Inferior parietal cortex (tissue), 1 donor: Measurements from ENCODE around the gene LSAMP.
A peak's percentile ranks its signal among the peaks of the same experiment; 100 is the strongest.
"Not testable (repeated sequence)": the region's sequence is repeated elsewhere in the genome, so short reads cannot be mapped to it uniquely, and the experiment has no call there.

Experiments
- DNase-seq: peaks from one replicate; pipeline ENCODE4 v3.0.0-alpha.2; 2016; ENCODE audit errors: extremely low spot score

The LSAMP gene

DNA sequence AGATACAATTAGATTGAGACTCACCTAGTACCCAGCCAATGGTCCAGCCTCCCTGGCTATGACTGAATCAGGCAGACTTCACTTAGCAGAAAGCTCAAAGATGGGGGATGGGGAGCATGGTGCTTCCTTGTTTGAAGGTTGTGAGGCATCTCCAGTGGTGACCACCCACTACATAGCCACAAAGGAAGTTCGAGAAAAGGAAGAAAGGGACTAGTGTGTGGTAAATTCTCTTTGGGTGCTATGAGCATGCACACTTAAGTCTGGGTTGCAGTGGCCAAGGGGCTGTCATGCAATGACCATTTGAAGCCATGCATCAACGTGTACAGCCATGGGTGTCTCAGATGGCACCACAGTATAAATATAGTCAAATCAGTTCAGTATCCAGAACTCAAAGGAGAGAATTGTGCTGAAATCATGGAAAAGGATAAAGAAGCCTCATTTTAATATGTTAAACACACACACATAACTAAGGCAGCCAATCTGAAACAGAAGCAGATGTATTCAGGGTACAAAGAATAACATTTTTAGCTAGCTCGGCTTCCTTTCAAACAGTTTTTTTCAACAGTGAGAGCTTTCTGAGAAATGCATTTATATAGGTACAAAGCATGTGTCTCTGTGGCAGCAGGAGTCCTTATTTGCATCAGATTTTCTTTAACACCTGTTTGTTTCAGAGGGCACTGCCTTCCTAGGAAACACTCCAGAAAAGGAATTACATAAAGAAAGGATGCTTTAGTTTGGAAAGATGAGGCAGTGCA is 546.5 kb downstream of the LSAMP start:
- DNase-seq = peak; percentile 66

DNA sequence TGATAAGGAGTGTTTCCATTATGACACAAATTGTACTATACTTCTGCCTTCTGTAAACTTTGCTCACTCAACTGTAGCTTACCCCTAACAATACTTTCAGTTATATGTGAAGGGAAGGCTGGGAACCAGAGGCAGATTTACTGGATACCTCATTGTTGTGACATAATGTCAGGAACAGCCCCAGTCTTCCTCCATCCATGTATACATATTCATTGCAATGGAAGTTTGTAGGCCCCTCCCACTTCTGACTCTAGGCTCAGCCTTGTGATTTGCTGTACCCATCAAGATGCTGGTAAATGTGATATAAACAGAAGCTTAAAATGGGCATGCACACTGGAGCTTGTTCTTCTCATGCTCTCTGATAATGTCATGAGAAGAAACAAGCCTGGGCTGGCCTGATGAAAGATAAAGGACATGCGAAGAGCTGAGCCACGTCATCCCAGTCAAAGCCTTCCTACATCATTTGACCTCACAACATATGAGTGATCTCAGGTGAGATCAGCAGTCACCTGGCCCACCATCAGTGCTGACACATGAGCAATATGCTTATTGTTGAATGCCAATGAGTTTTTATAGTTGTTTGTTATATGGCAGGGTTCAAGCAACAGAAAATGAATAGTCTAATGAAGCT is 554.2 kb downstream of the LSAMP start:
- DNase-seq = no peak

DNA sequence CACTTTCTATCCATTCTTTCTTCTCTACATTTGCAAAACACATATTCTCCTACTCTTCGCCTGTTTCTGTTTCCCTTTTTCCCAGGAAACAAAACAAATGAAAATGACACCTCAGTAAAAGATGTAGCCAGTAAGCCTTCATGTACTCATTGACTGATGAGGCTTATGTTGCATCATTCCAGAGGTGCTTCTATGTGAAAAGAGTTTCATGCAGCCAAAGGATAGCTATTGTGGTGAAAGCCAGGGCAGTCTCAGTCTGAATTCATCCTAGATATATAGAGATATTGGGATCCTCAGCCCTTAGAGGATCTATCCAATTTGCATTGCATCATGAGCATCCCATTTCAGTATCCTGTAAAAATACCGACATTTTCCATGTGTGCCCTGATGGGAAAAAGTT is 554.7 kb downstream of the LSAMP start:
- DNase-seq = no peak

DNA sequence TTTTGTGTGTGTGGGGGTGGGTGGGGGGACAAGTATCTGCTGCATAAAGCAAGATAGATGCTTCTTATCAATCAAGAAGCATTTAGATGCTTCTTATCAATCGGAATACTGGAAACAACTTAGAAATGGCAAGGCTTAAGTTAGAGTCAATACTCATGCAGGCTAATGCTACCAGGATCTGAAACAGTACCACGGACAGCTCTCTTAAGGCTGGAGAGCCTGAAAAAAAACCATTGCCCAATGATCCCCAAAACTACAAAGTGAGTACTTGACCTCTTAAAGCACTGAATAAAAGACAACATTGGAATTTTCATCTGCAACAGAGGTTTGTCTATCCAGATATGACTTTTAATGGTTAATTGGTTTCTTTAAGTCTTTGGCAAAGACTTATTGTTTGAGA is 559.7 kb downstream of the LSAMP start:
- no peak for DNase-seq

DNA sequence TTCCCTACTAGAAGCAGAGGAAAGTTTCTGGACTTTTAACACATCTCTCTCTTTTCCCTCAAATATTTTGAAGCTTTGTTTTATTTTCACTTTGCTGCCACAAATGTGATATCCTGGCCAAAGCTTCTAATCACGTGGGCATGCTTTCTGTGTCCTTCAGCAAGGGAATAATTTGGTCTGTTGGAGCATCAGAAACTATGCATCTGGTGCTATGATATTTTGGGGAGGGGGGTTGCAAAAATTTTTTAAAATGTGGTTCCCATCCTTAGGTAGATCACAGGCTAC is 567.7 kb downstream of the LSAMP start:
- DNase-seq = no peak

DNA sequence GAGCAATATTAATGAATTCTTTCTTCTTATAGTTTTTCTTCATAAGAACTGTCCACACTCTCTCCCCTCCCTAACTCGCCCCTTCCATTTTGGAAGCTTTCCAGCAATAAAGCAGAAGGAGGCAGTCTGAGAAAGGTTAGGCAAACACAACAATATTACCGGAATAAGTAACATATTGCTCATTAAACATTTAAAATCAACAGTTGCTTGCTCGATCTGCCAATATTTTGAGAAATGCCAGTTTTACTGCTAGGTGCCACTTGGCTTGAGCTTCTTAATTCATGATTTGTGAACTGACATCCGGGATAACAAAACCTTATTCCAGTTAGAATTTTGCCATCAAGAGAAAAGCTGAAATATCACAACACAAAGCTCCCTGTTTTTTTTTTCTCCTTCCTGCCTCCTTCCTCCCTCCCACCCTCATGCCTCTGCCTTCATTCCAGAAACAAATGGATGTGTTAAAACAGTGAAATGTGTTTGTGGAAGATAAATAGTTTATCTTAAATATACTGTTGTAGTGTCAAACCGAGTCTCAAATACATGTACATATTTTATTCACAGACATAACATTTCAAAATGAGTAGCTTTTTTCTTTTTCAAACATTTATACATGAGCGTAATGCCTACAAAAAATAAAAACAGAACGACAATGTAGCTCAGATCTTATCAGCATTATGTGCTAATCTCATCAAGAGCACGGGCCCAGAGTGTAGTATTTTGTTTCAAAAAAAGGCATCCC is 568.2 kb downstream of the LSAMP start:
- DNase-seq = no peak

DNA sequence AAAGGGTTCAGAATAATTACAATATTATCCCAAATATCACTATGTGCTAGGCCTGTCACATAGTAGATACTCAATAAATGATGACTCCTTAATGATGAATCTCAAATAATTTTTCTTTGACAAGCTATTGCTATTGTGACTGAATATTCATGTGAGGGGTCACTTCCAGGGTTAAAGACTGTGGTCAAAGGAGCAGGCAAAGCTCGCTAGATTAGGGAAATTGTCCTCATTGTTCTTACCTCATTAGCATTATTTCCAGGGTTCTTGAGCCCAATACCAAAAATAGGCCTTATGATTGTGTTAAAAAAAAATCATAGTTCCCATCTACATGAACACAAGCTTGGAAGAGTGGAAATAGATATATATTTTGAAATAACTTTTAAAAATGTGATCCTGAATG is 569.8 kb downstream of the LSAMP start:
- DNase-seq = no peak

DNA sequence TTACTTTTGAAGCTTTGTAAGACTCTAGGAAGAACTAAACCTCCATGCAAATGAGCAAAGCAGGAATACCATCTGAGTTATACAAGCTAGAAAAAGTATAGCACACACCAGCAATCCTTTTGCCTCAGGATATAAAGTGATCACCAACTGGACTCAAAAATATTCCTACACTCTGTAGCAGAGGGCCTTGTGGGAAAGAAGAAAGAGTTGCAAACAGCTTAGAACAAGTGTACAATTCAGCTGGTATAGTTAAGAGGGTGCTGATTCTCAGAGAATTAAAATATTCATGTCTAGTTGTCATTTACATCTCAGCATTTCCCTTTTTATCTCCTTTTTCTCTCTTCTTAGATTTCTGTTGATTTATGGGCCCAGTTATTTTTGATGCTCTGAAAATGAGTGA is 573.6 kb downstream of the LSAMP start:
- no peak for DNase-seq

DNA sequence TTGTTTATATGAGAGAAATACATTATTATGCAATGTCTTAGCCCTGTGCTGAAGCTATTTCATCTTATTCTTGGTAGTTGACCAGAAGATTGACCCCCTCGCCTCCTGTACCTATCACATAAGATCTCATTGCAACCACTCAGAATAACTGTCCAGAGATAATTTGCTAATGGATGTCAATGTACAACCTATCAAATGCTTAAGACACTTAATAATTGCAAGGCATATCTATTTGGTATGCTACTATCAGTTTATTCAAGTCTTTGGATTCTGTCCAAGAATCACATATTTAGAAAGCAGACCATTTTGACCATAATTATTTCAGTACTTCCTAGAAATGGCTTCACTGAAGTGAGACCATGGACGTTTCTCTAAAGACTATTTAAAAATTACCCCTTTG is 580.4 kb downstream of the LSAMP start:
- DNase-seq = no peak

DNA sequence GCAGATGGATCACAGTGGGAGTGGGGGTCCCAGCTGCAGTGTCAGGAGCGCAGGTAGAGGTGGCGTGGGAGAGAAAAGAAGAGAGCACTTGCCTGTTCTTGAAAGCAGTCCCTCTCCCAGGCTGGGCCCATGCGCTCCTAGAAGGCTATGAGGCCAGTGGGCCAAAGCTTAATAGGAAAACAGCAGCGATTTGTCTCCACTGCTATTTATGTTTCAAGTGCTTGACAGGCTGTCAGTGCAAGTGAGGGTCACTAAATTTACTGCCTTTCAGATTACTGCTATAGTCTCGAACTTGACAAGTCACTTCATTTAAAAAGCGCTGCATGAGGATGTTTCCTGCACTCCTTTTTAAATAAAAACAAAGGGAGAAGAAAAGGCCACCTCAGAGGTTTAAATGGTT is 582.4 kb downstream of the LSAMP start:
- no peak for DNase-seq

DNA sequence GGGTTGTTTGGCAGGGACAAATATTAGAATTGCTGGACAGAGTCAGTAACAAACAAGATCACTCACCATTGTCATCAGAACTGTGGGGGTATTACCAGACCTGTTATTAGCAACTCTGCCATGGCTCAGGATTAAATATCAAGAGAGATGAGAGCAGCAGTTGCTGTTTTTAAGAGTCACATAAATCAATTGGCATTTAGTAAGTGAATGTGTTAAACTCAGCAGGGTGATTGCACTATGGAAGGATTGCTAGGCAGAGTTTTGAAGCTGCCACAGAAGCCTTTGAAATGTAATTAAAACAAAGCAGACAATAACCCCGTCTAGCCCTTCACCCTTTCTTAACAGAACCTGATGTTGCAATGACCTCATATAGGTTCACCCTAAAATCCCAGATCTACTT is 583.2 kb downstream of the LSAMP start:
- DNase-seq = no peak

DNA sequence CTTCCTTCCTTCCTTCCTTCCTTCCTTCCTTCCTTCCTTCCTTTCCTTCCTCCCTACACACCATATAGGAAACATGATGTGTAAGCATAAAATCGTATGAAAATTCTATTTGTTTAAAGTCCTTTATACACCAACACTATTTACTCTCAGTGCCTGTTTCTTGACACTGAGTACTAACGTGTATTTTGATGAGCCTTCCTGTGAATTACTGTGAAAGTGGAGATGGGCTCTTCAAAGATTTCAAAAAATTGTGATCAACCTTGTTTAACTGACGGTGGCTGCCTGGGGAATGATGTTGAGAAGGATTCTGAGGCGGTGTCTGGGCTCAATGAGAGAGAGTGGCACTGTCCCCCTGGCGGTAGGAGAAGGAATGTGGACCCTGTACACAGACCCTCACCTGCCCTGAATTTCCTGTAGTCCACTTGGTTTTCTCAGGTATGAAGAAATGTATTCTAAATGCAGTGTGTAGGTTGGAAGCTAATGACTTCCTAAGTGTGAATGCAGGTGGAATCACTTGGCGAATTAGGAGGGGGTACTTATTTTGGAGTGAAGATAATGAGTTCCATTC is 584.0 kb downstream of the LSAMP start:
- DNase-seq = no peak

DNA sequence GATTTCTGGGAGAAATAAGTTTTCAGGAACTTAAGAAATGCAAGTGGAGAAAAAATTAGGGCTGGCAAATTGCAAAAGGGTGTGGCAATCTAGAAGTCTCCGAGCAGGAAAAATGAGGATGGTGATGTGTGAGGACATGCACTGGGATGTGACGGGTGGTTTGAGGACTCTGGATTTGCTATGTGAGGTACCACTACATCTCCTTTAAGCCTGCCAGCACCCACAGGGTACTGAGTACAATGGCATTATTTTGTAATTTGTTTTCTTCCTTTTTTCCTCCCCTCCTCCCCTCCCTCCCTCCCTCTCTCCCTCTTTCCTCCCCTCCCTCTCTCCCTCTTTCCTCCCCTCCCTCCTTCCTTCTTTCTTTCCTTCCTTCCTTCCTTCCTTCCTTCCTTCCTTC is 584.5 kb downstream of the LSAMP start:
- DNase-seq = no peak

DNA sequence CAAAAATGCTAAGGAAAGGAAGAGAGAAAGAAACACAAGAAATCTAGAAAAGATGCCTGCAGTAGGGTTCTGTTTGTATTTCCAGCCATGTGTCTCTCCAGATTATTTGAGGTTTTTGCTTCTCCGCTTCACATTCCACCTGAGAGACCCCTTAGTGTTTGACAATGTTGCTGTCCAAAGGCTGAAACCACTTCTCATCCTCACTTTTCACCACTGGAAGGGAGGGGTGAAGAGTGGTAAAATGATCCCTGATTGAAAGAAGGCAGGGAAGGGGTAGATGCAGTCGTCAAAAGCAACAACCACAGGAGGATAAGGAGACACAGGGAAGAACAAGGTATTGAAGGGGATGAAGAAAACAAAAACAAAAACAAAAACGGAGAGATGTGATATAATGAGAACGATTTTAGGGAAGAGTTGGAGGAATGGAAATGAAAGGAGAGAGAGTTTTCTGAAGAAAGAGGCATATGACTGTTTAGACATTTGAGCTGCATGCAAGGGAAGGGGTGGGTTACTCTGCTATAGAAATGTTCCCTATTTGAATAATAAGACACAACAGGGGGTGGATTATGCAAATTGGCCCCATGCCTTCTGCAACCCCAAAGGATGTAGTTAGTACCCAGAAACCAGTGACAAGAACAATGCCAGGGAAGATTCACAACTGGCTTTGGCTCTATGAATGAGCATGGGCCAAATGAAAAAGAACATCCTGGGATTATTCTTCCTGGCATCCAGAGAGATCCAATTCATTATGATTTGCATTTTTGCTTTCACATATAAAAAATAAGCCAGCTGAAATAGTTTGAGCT is 586.1 kb downstream of the LSAMP start:
- DNase-seq = no peak

DNA sequence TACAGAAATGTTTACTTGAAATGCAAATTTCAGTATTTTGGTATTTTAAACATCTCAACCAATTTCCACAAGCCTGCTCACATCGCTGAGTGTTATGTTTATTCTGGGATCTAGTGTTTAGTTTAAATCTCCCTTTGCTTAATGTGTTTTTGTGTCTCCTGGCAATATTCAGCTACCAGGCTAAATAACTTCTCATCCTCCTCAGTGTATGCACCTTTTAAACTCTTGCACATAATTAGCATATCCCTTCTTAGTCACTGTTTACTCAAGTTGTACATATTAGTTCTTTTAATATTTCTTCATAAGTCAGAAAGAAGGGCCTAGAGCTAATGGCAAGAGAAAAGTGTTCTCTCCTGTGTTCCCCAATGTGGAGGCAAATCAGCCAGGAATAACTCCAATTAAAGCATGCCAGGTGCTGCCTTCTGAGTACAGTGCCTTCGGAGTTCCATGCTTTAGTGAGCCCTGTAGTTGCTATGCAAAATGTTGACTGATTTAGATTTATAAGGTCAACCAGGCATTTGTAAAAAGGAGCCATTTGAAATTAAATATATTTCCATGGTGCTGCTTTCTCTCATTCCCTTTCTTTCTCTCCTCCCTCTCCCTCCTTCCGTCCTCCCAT is 587.7 kb downstream of the LSAMP start:
- DNase-seq = no peak

DNA sequence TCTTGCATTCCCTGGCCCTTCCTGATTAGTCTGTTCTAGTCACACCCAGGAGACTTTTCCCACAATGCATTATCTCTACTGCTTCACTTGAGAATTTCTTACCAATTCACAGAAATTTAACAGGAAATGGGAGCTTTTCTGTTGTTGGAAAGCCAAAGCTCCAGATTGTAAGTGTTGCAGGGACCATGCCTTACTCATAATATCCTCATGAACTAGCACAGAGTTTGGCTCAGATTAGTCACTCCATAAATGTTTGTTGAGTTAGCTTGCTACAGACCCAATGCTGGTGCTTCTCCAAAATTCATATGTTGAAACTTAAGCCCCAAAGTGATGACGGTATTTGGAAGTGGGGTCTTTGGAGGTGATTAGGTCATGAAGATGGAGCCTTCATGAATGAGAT is 589.4 kb downstream of the LSAMP start:
- DNase-seq = no peak

DNA sequence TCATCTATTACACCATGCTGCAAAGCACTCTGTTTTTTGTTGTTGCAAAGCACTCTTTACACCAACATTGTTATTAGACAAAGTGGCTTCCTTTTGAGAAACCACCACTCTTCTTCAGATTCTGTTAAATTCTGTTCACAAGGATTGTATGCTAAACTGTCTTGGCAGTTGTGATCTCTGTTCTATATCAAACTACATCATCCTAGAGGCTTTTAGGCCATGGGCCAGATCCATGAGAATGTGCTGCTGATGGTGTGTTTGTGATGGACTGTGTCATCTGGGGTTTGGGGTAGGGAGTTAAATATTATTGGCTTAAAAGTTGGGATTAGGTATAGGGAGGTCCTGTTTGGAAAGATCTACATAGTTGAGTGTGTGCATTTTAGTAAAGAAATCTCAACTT is 592.2 kb downstream of the LSAMP start:
- no peak for DNase-seq

DNA sequence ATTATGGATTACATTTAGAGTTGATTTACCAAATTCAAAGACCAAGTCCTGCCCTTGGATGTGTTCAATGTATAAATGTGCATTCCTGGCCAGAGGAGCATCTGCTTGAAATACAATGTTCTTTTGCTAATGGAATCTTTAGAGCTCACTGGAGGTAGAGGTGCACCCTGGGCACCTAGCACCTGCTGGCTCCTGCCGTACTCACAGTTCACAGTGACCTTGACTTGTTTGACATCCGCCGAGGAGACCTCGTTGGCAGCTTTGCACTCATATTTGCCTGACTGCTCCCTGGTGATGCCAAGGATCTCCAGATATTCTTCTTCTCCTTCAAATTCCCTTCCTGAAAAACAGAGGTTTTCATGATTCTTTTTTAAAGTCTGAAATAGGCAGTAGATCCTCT is 593.0 kb downstream of the LSAMP start:
- DNase-seq = no peak

DNA sequence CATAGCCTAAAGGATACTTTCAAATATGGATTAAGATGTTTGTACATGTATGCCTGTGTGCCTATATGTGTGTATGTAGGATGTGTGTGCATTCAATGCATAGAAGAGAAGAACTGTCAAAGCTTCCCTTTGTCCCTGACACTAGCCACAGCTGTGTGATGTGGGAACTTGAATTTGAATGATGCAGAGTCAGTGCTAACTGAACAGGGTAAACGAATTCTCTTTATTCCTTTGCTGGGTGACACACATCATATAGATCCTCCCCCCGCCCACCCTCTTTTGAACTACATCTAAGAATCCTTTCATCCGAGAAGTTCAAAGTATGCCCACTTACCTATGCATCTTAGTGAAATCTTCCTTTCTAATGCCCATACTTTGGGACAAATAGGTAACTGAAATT is 593.7 kb downstream of the LSAMP start:
- DNase-seq = no peak

DNA sequence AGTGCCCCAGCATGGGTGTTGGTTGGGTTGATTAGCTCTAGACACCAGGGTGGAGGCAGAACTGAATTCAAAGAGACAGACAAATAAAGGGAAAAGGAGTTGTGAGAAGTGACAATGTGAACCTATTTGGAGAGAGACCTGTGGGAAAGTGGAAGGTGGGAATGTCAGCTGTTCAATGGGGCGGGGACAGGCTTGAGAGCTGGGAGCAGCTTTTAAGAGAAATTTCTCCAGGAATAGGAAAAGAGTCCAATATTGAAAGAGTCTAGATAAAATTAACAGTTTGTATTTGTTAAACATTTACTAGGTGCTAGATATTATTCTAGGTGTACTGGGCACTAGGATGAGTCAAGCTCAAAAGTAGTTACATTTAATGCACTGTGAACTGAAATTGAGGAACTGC is 596.6 kb downstream of the LSAMP start:
- no peak for DNase-seq

DNA sequence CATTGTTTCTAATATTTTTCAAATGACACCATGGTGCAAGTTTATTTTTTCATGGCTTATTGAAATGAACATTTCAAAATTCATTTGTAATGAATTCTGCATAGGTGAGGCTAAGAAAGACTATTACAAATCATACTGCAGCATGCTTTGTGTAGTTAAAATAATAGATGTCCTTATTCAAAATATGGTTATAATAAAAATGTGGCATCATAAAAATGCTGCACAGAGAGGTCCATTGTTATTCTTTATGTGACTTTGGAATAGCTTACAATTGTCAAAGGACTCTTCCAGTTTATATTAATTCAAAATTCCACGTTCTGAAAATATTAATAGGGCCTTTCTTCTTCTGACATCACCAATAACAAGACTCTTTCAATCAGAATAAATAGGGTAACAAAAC is 599.3 kb downstream of the LSAMP start:
- no peak for DNase-seq

DNA sequence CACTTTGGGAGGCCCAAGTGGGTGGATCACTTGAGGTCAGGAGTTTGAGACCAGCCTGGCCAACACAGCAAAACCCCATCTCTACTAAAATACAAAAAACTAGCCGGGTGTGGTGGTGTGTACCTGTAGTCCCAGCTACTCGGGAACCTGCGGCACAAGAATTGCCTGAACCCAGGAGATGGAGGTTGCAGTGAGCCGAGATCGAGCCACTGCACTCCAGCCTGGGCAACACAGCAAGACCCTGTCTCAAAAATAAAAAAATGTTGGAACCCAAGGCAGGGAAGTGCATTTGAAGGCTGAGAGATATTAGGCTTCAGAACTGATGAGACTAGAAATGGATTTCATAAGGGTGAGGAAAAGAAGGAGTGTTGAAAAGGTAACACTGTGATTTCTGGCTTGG is 600.6 kb downstream of the LSAMP start:
- not testable (repeated sequence) for DNase-seq
